ENCODE results near the gene RPS21.

- TF ChIP-seq, protein P1, sequence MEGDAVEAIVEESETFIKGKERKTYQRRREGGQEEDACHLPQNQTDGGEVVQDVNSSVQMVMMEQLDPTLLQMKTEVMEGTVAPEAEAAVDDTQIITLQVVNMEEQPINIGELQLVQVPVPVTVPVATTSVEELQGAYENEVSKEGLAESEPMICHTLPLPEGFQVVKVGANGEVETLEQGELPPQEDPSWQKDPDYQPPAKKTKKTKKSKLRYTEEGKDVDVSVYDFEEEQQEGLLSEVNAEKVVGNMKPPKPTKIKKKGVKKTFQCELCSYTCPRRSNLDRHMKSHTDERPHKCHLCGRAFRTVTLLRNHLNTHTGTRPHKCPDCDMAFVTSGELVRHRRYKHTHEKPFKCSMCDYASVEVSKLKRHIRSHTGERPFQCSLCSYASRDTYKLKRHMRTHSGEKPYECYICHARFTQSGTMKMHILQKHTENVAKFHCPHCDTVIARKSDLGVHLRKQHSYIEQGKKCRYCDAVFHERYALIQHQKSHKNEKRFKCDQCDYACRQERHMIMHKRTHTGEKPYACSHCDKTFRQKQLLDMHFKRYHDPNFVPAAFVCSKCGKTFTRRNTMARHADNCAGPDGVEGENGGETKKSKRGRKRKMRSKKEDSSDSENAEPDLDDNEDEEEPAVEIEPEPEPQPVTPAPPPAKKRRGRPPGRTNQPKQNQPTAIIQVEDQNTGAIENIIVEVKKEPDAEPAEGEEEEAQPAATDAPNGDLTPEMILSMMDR (IDR thresholded peaks at IDR 0.05) = no peak
- no peak for TF ChIP-seq POLR2A (IDR thresholded peaks at IDR 0.05)
Measured at GRCh38 chr20:62347151-62347404, 39.8 kb upstream of the RPS21 start.

All from lower leg skin (tissue), 3 donors.